DND-41 (cell line): ENCODE data around the gene CTBP2.

ENCODE experiments used
- ATAC-seq: fragments of 200-7000 bp; cut with Tn5 transposase; 3 replicates; pipeline ENCODE4 v1.9.1; 2021; ENCODE audit warnings: low read depth; ENCODE audit not compliant: insufficient read depth
- DNase-seq: peaks from one replicate; pipeline ENCODE4 v3.0.0-alpha.2; 2020
- H2AFZ ChIP-seq: 2 replicates; pipeline ENCODE4 v1.6.0; 2012; ENCODE audit warnings: low read depth, low read length
- H3K27ac ChIP-seq: 2 replicates; pipeline ENCODE4 v1.5.1; 2012; ENCODE audit warnings: low read length, inconsistent platforms
- H3K27me3 ChIP-seq: fragments of 200-600 bp; sonication (generic); 2 replicates; pipeline ENCODE4 v1.6.0; 2012; ENCODE audit warnings: low read length, mild to moderate bottlenecking, inconsistent platforms; ENCODE audit not compliant: insufficient read depth, poor library complexity
- H3K36me3 ChIP-seq: 2 replicates; pipeline ENCODE4 v1.5.1; 2012; ENCODE audit warnings: low read length, inconsistent platforms; ENCODE audit not compliant: insufficient read depth
- H3K4me1 ChIP-seq: 2 replicates; pipeline ENCODE4 v1.5.1; 2012; ENCODE audit warnings: mild to moderate bottlenecking, low read length; ENCODE audit not compliant: insufficient read depth
- H3K4me2 ChIP-seq: 2 replicates; pipeline ENCODE4 v1.6.0; 2012; ENCODE audit warnings: mild to moderate bottlenecking, moderate library complexity, low read length, inconsistent platforms; ENCODE audit not compliant: insufficient read depth
- H3K4me3 ChIP-seq, 2 experiments: fragments of 200-600 bp in 1 of 2; shearing (Covaris generic) in 1 of 2; 2 replicates each; pipeline ENCODE4 v1.5.1; 2012 to 2016; ENCODE audit warnings: inconsistent platforms in 2 of 2, low read length in 2 of 2, mild to moderate bottlenecking in 2 of 2, low read depth in 1 of 2, moderate library complexity in 1 of 2
- H3K79me2 ChIP-seq: 2 replicates; pipeline ENCODE4 v1.6.0; 2012; ENCODE audit warnings: low read length, inconsistent platforms; ENCODE audit not compliant: insufficient read depth
- H3K9ac ChIP-seq: 2 replicates; pipeline ENCODE4 v1.6.0; 2012; ENCODE audit warnings: low read depth, mild to moderate bottlenecking, inconsistent platforms, low read length, moderate library complexity
- H3K9me3 ChIP-seq: 2 replicates; pipeline ENCODE4 v1.5.1; 2012; ENCODE audit warnings: low read length, moderate library complexity, mild to moderate bottlenecking, inconsistent platforms; ENCODE audit not compliant: insufficient read depth, severe bottlenecking
- H4K20me1 ChIP-seq: 2 replicates; pipeline ENCODE4 v1.6.0; 2012; ENCODE audit warnings: low read length; ENCODE audit not compliant: insufficient read depth
- EZH2 ChIP-seq: IDR thresholded peaks from 3 replicates; pipeline ENCODE4 v1.6.1; 2012; ENCODE audit warnings: borderline replicate concordance, low read depth, mild to moderate bottlenecking, moderate library complexity, low read length, inconsistent platforms; ENCODE audit not compliant: severe bottlenecking
- TF ChIP-seq, protein P1 (sequence below): IDR thresholded peaks from 2 replicates; pipeline ENCODE4 v1.5.1; 2012; ENCODE audit warnings: borderline replicate concordance, low read length, moderate library complexity, mild to moderate bottlenecking; ENCODE audit not compliant: poor library complexity, severe bottlenecking; ENCODE audit errors: extremely low read depth

Gene CTBP2

DNA sequence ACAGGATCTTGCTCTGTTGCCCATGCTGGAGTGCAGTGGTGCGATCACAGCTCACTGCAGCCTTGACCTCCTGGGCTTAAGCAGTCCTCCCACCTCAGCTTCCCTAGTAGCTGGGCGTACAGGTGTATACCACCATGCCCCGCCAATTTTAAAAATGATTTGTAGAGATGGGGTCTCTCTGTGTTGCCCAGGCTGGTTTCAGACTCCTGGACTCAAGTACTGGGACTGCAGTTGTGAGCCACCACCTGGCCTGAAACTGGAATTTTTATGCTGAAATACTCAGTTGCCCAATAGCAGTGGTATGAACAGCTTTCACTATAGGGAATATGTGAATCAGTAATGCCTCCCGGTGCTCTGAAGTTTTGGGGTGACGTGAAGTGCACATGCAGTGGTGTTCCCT lies 210.8 kb downstream of the CTBP2 start:
- no peak overlapping the region for H3K9ac ChIP-seq
- H3K4me2 ChIP-seq, result no peak overlapping the region
- ATAC-seq (no peak), DNase-seq (no peak)
- no peaks in the 10 kb centered on the region for H3K27me3 ChIP-seq
- H3K4me1 ChIP-seq, result no peaks in the 10 kb centered on the region
- H3K27ac ChIP-seq, result no peak overlapping the region
- no peak overlapping the region for H3K4me3 ChIP-seq
- H3K9me3 ChIP-seq, result no peaks in the 10 kb centered on the region
- H4K20me1 ChIP-seq, result peaks cover 64% of the 10 kb centered on the region
- peaks cover 28% of the 10 kb centered on the region for H3K36me3 ChIP-seq
- TF ChIP-seq, protein P1, sequence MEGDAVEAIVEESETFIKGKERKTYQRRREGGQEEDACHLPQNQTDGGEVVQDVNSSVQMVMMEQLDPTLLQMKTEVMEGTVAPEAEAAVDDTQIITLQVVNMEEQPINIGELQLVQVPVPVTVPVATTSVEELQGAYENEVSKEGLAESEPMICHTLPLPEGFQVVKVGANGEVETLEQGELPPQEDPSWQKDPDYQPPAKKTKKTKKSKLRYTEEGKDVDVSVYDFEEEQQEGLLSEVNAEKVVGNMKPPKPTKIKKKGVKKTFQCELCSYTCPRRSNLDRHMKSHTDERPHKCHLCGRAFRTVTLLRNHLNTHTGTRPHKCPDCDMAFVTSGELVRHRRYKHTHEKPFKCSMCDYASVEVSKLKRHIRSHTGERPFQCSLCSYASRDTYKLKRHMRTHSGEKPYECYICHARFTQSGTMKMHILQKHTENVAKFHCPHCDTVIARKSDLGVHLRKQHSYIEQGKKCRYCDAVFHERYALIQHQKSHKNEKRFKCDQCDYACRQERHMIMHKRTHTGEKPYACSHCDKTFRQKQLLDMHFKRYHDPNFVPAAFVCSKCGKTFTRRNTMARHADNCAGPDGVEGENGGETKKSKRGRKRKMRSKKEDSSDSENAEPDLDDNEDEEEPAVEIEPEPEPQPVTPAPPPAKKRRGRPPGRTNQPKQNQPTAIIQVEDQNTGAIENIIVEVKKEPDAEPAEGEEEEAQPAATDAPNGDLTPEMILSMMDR, result no peak
- no peak for TF ChIP-seq EZH2
- peaks cover 94% of the 10 kb centered on the region for H3K79me2 ChIP-seq
- H2AFZ ChIP-seq, result no peak overlapping the region

- Histone ChIP-seq H3K79me2 (peaks cover 93% of the 10 kb centered on the region), H3K27ac (no peak overlapping the region), H3K4me3 (no peak overlapping the region), H4K20me1 (peaks cover 66% of the 10 kb centered on the region), H3K4me2 (no peak overlapping the region), H3K9me3 (no peaks in the 10 kb centered on the region), H2AFZ (no peak overlapping the region), H3K4me1 (no peaks in the 10 kb centered on the region), H3K36me3 (peaks cover 39% of the 10 kb centered on the region), H3K9ac (no peak overlapping the region), H3K27me3 (no peaks in the 10 kb centered on the region)
- no peak for DNase-seq
- TF ChIP-seq, protein P1, result no peak
- TF ChIP-seq EZH2, result no peak
- no peak for ATAC-seq
Observed at GRCh38 chr10:124946945-124947344, 213.4 kb downstream of the CTBP2 start.

DNA sequence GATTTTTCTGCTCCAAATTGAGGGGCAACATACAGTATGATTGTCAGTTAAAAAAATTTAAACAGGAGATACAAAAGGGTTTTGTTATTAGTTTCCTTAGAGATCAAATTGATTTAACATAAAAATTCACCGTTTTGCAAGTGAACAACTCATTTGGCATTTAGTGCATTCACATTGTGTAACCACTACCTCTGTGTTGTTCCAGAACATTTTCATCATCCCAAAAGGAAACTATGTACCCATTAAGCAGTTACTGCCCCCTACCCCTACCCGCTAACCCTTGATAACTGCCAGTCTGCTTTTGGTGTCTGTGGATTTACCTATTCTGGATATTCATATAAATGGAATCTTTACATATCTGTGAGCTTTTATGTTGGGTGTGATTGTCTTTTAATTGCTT lies 215.4 kb downstream of the CTBP2 start:
- TF ChIP-seq, protein P1, result no peak
- no peak for TF ChIP-seq EZH2
- H2AFZ ChIP-seq, result no peak overlapping the region
- no peak for ATAC-seq
- peaks cover 39% of the 10 kb centered on the region for H3K36me3 ChIP-seq
- no peak overlapping the region for H3K9ac ChIP-seq
- H3K4me2 ChIP-seq, result no peak overlapping the region
- H3K4me3 ChIP-seq, result no peak overlapping the region
- H3K9me3 ChIP-seq, result no peaks in the 10 kb centered on the region
- H3K27ac ChIP-seq, result no peak overlapping the region
- H3K79me2 ChIP-seq, result peaks cover 97% of the 10 kb centered on the region
- H3K27me3 ChIP-seq, result no peaks in the 10 kb centered on the region
- DNase-seq, result no peak
- no peaks in the 10 kb centered on the region for H3K4me1 ChIP-seq
- peaks cover 68% of the 10 kb centered on the region for H4K20me1 ChIP-seq
